Keratinocyte (primary cell): Measurements from ENCODE around the gene TRIM27. TPM values are rescaled to one million over a fixed set of nuclear protein-coding genes. Genes with fewer than 3 reads are reported as not detected.

Experiments used
- DNase-seq: peaks from one replicate; pipeline ENCODE4 v3.0.0-alpha.2; 2011; ENCODE audit warnings: low read depth, missing footprints, low spot score
- FAIRE-seq: peaks from 2 replicates; lab custom pipeline; 2011; peaks lifted over from hg19 to GRCh38; lab: Jason Lieb, UNC
- H2AFZ ChIP-seq: 2 replicates; pipeline ENCODE4 v1.6.0; 2012; ENCODE audit warnings: low read length, control low read depth, inconsistent platforms; ENCODE audit not compliant: control insufficient read depth
- H3K27ac ChIP-seq: 2 replicates; pipeline ENCODE4 v1.5.1; 2011; ENCODE audit warnings: low read length; ENCODE audit not compliant: control insufficient read depth, insufficient read depth
- H3K27me3 ChIP-seq: 3 replicates; pipeline ENCODE4 v1.6.0; 2011; ENCODE audit warnings: low read length; ENCODE audit not compliant: control insufficient read depth, insufficient read depth; ENCODE audit errors: extremely low read depth
- H3K36me3 ChIP-seq, 2 experiments: 2 replicates in 1 of 2; 3 replicates in 1 of 2; pipeline ENCODE4 v1.5.1; 2011; ENCODE audit warnings: low read length in 2 of 2, mild to moderate bottlenecking in 1 of 2; ENCODE audit not compliant: control insufficient read depth in 2 of 2, insufficient read depth in 2 of 2; ENCODE audit errors: extremely low read depth in 1 of 2
- H3K4me1 ChIP-seq: 3 replicates; pipeline ENCODE4 v1.5.1; 2011; ENCODE audit warnings: low read length; ENCODE audit not compliant: control insufficient read depth, insufficient read depth; ENCODE audit errors: extremely low read depth
- H3K4me2 ChIP-seq: 3 replicates; pipeline ENCODE4 v1.6.0; 2011; ENCODE audit warnings: low read depth, low read length; ENCODE audit not compliant: control insufficient read depth, insufficient read depth; ENCODE audit errors: extremely low read depth
- H3K4me3 ChIP-seq, 3 experiments: fragments of 200-600 bp in 1 of 3; sonication (generic) in 1 of 3; 2 replicates in 2 of 3; 3 replicates in 1 of 3; pipeline ENCODE4 v1.5.1; 2011 to 2016; ENCODE audit warnings: low read length in 3 of 3, mild to moderate bottlenecking in 3 of 3, control low read depth in 2 of 3, inconsistent platforms in 1 of 3, low read depth in 1 of 3, mixed read lengths in 1 of 3, mixed run types in 1 of 3, moderate library complexity in 1 of 3; ENCODE audit not compliant: control insufficient read depth in 2 of 3, insufficient read depth in 2 of 3; ENCODE audit errors: extremely low read depth in 1 of 3
- H3K79me2 ChIP-seq: 2 replicates; pipeline ENCODE4 v1.6.0; 2012; ENCODE audit warnings: low read length; ENCODE audit not compliant: control insufficient read depth, insufficient read depth
- H3K9ac ChIP-seq: 3 replicates; pipeline ENCODE4 v1.6.0; 2011; ENCODE audit warnings: low read length; ENCODE audit not compliant: control insufficient read depth, insufficient read depth; ENCODE audit errors: extremely low read depth
- H3K9me1 ChIP-seq: 3 replicates; pipeline ENCODE4 v1.6.0; 2011; ENCODE audit warnings: low read length; ENCODE audit not compliant: control insufficient read depth, insufficient read depth; ENCODE audit errors: extremely low read depth
- H3K9me3 ChIP-seq: 2 replicates; pipeline ENCODE4 v1.5.1; 2012; ENCODE audit warnings: low read depth, low read length; ENCODE audit not compliant: control insufficient read depth
- H4K20me1 ChIP-seq: 3 replicates; pipeline ENCODE4 v1.6.0; 2011; ENCODE audit warnings: low read length; ENCODE audit not compliant: control insufficient read depth, insufficient read depth; ENCODE audit errors: extremely low read depth
- EZH2 ChIP-seq: IDR thresholded peaks from one replicate; pipeline ENCODE4 v1.6.1; 2012; ENCODE audit warnings: inconsistent platforms, mild to moderate bottlenecking, low read length, moderate library complexity
- dilution Hi-C: fragments of 300-500 bp; cut with MboI; formaldehyde crosslinking; loops from one replicate; pipeline ENCODE4 v1.7.0; 2020; ENCODE audit warnings: low sequenced_read_pairs; ENCODE audit not compliant: extremely low pct_ligation_motif_present
- polyA plus RNA-seq, 5 experiments: library from polyadenylated mRNA; depleted of rRNA in 3 of 5; stranded (reverse) in 3 of 5; stranded (forward) in 1 of 5; unstranded in 1 of 5; fragments of >200 nt; gene quantifications; 1 replicate in 1 of 5; 2 replicates in 3 of 5; 3 replicates in 1 of 5; pipeline versions ENCODE4 v1.2.1 to v1.2.3, GENCODE V29; 2011 to 2012; ENCODE audit warnings: missing spikeins in 2 of 5, low read depth in 1 of 5, low replicate concordance in 1 of 5
- TF ChIP-seq, protein P1 (sequence below), 3 experiments: IDR thresholded peaks in 1 of 3; conservative IDR thresholded peaks in 1 of 3; optimal IDR thresholded peaks in 1 of 3; 2 replicates in 2 of 3; 3 replicates in 1 of 3; pipeline versions ENCODE3 to v1.5.1; 2011; ENCODE audit warnings: low read length in 3 of 3, mild to moderate bottlenecking in 3 of 3, moderate library complexity in 2 of 3, control low read depth in 1 of 3, inconsistent platforms in 1 of 3; ENCODE audit not compliant: insufficient read depth in 2 of 3; ENCODE audit errors: extremely low read depth in 1 of 3

Gene TRIM27
- polyA plus RNA-seq, 1 donor (not counting 4 experiments of a cell fraction or from before 2014, with no cell fraction given), result 47.3 TPM

DNA sequence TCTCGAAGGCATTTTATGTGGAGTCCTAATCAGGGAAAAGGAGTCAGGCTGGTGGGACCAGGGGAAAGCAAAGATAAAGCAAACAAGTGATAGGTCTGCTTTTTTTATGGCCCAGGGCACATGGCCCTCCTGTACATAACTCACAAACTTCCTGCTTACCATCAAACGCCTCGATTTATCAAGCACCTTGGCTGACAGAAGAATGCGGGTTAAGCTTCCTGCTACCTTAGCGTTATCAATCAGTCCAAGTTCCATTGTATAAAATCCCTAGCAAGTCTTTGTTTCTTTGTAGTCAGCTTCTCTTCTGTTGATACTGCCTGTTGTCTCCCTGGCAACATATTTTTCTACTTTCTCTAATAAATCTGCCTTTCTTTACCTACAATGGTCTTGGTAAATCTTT is 4.1 kb upstream of the TRIM27 start:
- H3K4me3 ChIP-seq, result no peak overlapping the region
- no peak overlapping the region for H2AFZ ChIP-seq
- H3K9me3 ChIP-seq, result no peaks in the 10 kb centered on the region
- no peaks in the 10 kb centered on the region for H4K20me1 ChIP-seq
- H3K27ac ChIP-seq, result no peak overlapping the region
- TF ChIP-seq EZH2, result no peak
- TF ChIP-seq, protein P1, sequence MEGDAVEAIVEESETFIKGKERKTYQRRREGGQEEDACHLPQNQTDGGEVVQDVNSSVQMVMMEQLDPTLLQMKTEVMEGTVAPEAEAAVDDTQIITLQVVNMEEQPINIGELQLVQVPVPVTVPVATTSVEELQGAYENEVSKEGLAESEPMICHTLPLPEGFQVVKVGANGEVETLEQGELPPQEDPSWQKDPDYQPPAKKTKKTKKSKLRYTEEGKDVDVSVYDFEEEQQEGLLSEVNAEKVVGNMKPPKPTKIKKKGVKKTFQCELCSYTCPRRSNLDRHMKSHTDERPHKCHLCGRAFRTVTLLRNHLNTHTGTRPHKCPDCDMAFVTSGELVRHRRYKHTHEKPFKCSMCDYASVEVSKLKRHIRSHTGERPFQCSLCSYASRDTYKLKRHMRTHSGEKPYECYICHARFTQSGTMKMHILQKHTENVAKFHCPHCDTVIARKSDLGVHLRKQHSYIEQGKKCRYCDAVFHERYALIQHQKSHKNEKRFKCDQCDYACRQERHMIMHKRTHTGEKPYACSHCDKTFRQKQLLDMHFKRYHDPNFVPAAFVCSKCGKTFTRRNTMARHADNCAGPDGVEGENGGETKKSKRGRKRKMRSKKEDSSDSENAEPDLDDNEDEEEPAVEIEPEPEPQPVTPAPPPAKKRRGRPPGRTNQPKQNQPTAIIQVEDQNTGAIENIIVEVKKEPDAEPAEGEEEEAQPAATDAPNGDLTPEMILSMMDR (optimal IDR thresholded peaks at IDR 0.05 in 1 of 3, IDR thresholded peaks at IDR 0.05 in 1 of 3, conservative IDR thresholded peaks at IDR 0.05 in 1 of 3; ENCODE audit: extremely low read depth in 1 of 3, insufficient read depth in 2 of 3, low read length in 3 of 3), result no peak
- peaks cover 7% of the 10 kb centered on the region for H3K79me2 ChIP-seq
- DNase-seq, result no peak
- H3K9me1 ChIP-seq, result no peaks in the 10 kb centered on the region
- FAIRE-seq, result no peak
- H3K36me3 ChIP-seq, result no peaks in the 10 kb centered on the region
- dilution Hi-C loops, result no loop called here
- H3K4me2 ChIP-seq, result no peak overlapping the region
- no peaks in the 10 kb centered on the region for H3K4me1 ChIP-seq
- H3K27me3 ChIP-seq, result no peaks in the 10 kb centered on the region
- no peak overlapping the region for H3K9ac ChIP-seq

DNA sequence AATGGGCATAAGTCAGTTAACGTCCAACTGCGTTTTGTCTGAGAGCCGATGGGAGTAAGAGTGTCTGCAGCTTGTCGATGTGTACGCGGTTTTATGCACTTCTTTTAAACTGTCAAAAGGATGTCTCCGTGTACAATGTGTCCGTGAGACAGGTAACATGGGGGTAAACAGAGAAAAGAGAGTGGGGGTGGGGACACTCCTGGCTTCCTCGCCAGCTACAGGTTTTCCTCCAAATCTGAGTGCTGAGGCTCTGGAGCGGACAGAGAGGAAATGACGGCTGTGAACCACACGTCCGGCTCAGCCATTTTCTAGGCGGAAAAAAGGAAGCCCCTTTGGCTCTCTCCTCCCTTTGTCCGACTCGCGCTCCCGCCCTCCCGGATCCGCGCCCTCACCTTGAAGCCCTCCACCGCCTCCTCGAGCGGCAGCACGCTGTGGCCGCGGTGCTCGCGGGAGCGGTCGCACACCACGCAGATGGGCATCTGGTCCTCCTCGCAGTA is 916 bp downstream of the TRIM27 start:
- H3K79me2 ChIP-seq, result peaks cover 48% of the 10 kb centered on the region
- H3K4me3 ChIP-seq, result peak overlapping the region; percentile 86 to 99 (median 90)
- FAIRE-seq (no peak), DNase-seq (no peak)
- peaks cover 17 to 28% of the 10 kb centered on the region in 2 experiments for H3K36me3 ChIP-seq
- H2AFZ ChIP-seq, result peak overlapping the region; percentile 89
- peaks cover 10% of the 10 kb centered on the region for H3K4me1 ChIP-seq
- dilution Hi-C loops, result no loop called here
- H3K4me2 ChIP-seq, result peak overlapping the region; percentile 98
- H4K20me1 ChIP-seq, result peaks cover 12% of the 10 kb centered on the region
- peak overlapping the region; percentile 90 for H3K9ac ChIP-seq
- H3K9me1 ChIP-seq, result peaks cover 5% of the 10 kb centered on the region
- H3K27ac ChIP-seq, result peak overlapping the region; percentile 96
- TF ChIP-seq, protein P1 (optimal IDR thresholded peaks at IDR 0.05 in 1 of 3, IDR thresholded peaks at IDR 0.05 in 1 of 3, conservative IDR thresholded peaks at IDR 0.05 in 1 of 3; ENCODE audit: extremely low read depth in 1 of 3, insufficient read depth in 2 of 3, low read length in 3 of 3), result no peak
- no peak for TF ChIP-seq EZH2
- H3K27me3 ChIP-seq, result no peaks in the 10 kb centered on the region
- no peaks in the 10 kb centered on the region for H3K9me3 ChIP-seq
